Bronchus fibroblast of lung (primary cell): Measurements from ENCODE around the gene CT45A1. TPM values are rescaled to one million over a fixed set of nuclear protein-coding genes. Genes with fewer than 3 reads are reported as not detected.

Experiments
- total RNA-seq: library from RNA; depleted of rRNA; stranded (reverse); fragments of >200 nt; gene quantifications from 2 replicates; pipeline ENCODE4 v1.2.3, GENCODE V29; 2015

Gene CT45A1, protein sequence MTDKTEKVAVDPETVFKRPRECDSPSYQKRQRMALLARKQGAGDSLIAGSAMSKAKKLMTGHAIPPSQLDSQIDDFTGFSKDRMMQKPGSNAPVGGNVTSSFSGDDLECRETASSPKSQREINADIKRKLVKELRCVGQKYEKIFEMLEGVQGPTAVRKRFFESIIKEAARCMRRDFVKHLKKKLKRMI
- not detected in 2 replicates for total RNA-seq

GRCh38 chrX:135713183-135713689 is at the start of gene CT45A1:
Gene CT45A1 (plus strand): TSS chrX:135713639. CDS start chrX:135718941, 5,302 bp downstream.

DNA sequence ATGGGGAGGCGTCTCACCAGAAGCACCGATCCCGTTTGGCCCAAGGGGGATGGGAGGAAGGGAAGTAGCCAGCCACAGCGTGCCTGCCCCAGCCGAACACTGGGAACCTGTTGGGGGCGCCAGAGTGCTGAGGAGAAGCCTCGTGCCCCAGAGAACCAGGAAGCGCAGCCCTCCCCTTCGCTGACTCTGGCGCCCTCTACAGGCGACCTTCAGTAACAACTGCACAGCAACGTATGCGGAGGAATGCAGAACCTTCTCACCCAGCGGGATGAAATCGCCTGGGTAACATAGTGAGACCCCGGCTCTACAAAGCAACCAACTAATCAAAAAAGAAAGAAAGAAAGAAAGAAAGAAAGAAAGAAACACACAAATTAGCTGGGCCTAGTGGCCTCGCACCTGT is 54.7 kb downstream of the CT45A1 start, which contains the start of gene CT45A3:
Gene CT45A3 (minus strand): TSS at position 101 of the 400 bp plus-strand sequence. CDS start 3,747 bp downstream, outside the sequence.

Other genes starting within 250 kb of the CT45A1 start
- gene INTS6L, start 193.0 kb upstream of the CT45A1 start, total RNA-seq, result 1.8 and 1.9 TPM in 2 replicates
- gene CT45A3, start 54.6 kb downstream of the CT45A1 start, total RNA-seq, result not detected in 2 replicates
- gene CT45A5, start 71.9 kb downstream of the CT45A1 start, total RNA-seq, result not detected in 2 replicates
- not detected in 2 replicates for gene CT45A6, start 89.1 kb downstream of the CT45A1 start, total RNA-seq
- gene CT45A2, start 106.4 kb downstream of the CT45A1 start, total RNA-seq, result not detected in 2 replicates
- not detected in 2 replicates for gene CT45A7, start 123.6 kb downstream of the CT45A1 start, total RNA-seq
- not detected in 2 replicates for gene CT45A8, start 140.9 kb downstream of the CT45A1 start, total RNA-seq
- gene CT45A9, start 158.2 kb downstream of the CT45A1 start, total RNA-seq, result not detected in 2 replicates
- gene CT45A10, start 179.8 kb downstream of the CT45A1 start, total RNA-seq, result not detected in 2 replicates
- gene SAGE1, start 180.1 kb downstream of the CT45A1 start, total RNA-seq, result not detected in 2 replicates